Fibroblast of pulmonary artery (primary cell): Measurements from ENCODE around the gene CYLD.

Source experiments
- DNase-seq: peaks from one replicate; pipeline ENCODE4 v3.0.0-alpha.2; 2010; ENCODE audit warnings: low read depth
- H3K4me3 ChIP-seq: replicated peaks from 2 replicates; pipeline ENCODE4 v1.5.1; 2011; ENCODE audit warnings: low read depth, mild to moderate bottlenecking, control low read depth, low read length, moderate library complexity
- TF ChIP-seq, protein P1 (sequence below): IDR thresholded peaks from 2 replicates; pipeline ENCODE4 v1.5.1; 2011; ENCODE audit warnings: mild to moderate bottlenecking, control low read depth, low read length, inconsistent platforms; ENCODE audit errors: missing control alignments

The CYLD gene

DNA sequence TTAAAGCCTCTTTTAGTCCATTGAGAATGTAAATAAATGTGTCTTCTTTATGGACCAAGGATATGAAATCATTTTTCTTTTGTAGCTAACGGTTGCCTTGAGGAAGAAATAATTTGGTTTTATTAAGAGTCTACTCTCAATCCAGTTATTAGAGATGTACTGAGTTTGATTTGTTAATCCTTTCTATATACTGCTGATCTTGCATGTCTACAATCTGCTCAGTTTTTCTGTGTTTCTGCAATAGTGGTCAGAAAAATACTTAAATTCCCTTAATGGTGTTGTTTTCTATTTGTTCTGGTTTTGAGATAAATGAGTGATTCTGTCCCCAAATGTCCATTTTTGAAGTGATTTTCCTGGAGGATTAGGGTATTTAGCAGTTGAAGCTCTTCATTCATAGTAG, 54.9 kb downstream of the CYLD start:
- TF ChIP-seq, protein P1, sequence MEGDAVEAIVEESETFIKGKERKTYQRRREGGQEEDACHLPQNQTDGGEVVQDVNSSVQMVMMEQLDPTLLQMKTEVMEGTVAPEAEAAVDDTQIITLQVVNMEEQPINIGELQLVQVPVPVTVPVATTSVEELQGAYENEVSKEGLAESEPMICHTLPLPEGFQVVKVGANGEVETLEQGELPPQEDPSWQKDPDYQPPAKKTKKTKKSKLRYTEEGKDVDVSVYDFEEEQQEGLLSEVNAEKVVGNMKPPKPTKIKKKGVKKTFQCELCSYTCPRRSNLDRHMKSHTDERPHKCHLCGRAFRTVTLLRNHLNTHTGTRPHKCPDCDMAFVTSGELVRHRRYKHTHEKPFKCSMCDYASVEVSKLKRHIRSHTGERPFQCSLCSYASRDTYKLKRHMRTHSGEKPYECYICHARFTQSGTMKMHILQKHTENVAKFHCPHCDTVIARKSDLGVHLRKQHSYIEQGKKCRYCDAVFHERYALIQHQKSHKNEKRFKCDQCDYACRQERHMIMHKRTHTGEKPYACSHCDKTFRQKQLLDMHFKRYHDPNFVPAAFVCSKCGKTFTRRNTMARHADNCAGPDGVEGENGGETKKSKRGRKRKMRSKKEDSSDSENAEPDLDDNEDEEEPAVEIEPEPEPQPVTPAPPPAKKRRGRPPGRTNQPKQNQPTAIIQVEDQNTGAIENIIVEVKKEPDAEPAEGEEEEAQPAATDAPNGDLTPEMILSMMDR: no peak
- H3K4me3 ChIP-seq: no peak overlapping the region
- DNase-seq: no peak

- no peak for DNase-seq
- TF ChIP-seq, protein P1: no peak
- no peak overlapping the region for H3K4me3 ChIP-seq
These were observed 55.6 kb downstream of the CYLD start for GRCh38 chr16:50797456-50797855.

DNA sequence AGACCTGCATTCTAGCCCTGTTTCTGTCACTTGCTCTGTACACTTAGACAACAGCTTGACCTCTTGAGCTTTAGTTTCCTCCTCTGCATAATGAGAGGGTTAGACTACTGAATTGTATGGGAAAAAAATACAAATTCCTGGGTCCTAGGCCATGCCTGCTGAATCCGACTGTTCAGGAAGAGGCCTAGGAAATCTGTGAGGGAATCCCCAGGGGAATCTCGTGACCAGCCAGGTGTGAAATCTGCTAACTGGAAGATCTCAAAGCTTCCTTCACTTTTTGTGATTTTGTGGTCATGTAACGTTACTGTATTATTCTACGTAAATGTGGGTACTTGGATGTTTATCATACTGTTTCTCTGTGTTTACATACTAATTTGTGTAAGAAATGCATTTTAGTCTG, 58.2 kb downstream of the CYLD start:
- DNase-seq: no peak
- TF ChIP-seq, protein P1: no peak
- no peak overlapping the region for H3K4me3 ChIP-seq

DNA sequence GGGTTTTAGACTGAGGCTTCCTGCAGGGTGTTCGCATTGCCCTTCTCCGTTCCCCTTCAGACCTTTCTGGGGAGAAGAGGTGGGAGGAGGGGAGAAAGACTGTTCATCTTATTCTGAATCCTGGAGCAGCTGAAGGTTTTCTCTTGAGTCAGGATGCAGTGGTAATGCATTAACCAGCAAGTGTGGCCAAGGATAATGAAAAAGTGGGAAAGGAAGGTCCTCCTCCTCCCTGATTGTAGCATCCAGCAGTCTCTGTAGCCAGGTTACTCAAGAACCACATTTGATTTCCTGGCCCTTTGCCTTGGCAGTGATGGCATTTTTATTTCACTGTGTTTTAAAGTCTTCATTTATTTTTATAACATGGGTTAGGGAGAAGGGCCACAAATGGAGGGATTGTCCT, 59.1 kb downstream of the CYLD start:
- TF ChIP-seq, protein P1: no peak
- no peak overlapping the region for H3K4me3 ChIP-seq
- DNase-seq: no peak

DNA sequence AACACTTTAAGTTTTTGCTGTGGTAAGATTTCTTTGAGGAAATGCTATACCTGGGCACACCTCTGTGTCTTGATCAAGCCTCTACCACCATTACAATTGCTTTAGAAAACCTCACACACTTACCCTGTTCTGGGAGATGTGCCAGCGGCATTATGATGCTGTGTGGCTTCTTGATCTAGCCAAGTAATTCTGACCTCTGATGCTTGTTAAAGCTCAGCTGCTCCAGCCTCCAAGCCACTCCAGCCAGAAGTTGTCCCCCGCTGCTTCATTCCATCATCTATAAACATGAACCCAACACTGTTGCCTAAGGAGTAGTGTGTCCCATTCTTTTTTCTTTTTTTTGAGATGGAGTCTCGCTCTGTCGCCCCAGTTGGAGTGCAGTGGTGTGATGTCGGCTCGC, 60.1 kb downstream of the CYLD start:
- TF ChIP-seq, protein P1: no peak
- H3K4me3 ChIP-seq: no peak overlapping the region
- peak; percentile 24 for DNase-seq

GRCh38 chr16:50802961-50803360, 61.1 kb downstream of the CYLD start:
- TF ChIP-seq, protein P1: no peak
- H3K4me3 ChIP-seq: no peak overlapping the region
- DNase-seq: no peak

- DNase-seq: no peak
- TF ChIP-seq, protein P1: no peak
- no peak overlapping the region for H3K4me3 ChIP-seq
These were observed 62.5 kb downstream of the CYLD start for GRCh38 chr16:50804290-50804907.
